DMS79 treated with DMSO at 0.1 percent for 48 hours (cell line): ENCODE measurements around the gene AKT1.

Experiments used
- DNase-seq: peaks from one replicate; lab custom pipeline; 2025; lab: John Stamatoyannopoulos, UW

Gene AKT1

GRCh38 chr14:104772707-104773504, 22.6 kb downstream of the AKT1 start:
- DNase-seq = no peak

- DNase-seq = no peak
Observed at GRCh38 chr14:104771918-104772706, 23.4 kb downstream of the AKT1 start.

DNA sequence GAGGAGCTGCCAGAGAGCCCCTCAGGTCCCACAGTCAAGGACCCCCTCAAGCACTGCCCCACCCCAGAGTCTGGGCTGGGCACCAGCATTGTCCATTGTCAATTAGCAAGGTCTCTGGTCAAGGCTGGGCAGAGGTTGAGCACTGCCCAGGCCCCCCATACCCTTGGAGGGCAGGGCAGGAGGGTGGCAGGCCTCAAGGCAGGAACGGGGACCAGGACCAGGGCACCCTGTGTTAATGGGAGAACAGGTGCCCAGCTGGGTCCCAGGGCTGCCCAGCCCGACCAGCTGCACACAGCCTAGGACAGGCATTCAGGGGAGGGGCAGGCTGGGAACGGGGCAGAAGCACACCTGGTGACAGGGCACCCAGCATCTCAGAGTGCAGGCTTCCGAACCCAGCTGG, 24.2 kb downstream of the AKT1 start:
- DNase-seq = no peak

DNA sequence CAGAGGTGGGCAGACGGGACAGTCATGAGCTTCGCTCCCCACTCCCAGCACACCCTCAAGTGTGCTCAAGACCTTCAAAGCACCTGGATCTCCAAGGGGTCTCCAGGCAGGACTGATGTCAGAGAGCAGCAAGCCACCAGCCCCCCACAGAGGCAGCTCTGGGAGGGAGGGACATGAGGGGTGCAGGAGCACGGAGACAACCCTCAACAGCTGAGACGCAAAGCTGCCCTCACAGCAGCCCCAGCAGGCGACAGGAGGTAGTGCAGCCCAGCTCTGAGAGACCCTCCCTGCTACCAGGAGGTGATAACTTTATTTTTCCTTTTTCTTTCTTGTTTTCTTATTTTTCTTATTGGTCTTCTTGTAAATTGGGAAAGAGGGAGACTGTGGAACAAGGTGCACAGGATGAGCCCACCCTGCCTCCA, 24.7 kb downstream of the AKT1 start:
- no peak for DNase-seq

DNA sequence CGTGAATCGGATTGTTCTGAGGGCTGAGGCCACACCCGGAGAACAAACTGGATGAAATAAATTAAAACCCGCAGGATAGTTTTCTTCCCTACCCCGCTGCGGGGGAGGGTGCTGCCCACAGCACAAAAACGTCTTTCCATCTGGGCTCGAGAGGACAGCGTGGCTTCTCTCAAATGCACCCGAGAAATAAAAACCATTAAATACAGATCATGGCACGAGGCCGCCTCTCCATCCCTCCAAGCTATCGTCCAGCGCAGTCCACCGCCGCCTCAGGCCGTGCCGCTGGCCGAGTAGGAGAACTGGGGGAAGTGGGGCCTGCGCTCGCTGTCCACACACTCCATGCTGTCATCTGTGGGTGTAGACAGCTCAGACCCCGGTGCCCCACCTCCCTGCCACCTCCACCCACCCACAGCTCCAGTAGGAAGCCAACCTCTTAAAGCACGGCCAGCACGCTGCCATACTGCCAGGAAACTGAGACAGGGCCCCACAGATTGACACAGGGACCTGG, 25.4 kb downstream of the AKT1 start:
- DNase-seq = no peak

DNA sequence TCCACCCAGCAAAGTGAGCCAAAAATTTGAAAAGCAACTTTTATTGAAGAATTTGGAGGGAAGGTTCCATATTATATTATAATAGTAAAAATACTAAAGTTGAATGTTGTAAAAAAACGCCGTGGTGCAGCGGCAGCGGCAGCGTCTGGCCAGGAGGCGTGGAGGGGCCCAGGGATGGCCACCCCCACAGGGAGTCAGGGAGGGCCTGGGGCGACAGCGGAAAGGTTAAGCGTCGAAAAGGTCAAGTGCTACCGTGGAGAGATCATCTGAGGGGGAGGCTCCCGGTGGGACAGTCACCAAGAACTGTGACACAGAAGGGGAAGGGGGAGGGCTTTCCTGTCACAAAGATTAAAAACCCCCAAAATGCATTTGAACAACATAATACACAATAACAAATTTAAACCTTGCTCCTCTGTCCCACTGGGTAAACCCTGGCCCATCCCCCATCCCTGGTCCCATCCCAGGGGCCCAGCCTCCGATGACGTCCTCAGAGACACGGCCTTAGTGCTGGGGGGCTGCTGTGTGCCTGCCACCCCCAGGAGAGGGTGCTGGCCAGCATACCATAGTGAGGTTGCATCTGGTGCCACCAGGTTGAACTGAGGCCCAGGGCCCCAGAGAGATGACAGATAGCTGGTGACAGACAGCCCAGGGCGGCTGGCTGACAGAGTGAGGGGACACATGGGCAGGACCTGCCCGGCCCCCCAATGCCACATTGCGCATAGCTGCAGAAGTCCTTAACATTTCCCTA, 26.1 kb downstream of the AKT1 start:
- no peak for DNase-seq

- peak; percentile 71 for DNase-seq
Observed at GRCh38 chr14:104768437-104769323, 26.9 kb downstream of the AKT1 start.

DNA sequence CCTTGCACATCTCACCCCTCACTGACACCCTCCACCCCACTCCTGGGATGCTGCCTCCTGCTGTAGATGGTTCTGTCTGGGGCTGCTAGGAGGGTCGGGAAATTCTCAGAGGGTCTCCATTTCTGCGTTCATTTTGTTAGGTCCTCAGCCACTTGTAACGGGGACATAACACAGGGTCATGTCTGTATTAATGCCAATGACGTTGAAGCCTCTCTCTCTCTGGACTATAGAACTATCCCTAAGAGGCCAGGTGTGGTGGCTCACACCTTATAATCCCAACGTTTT, 28.0 kb downstream of the AKT1 start:
- no peak for DNase-seq

- DNase-seq = no peak
Observed at GRCh38 chr14:104766863-104767633, 28.5 kb downstream of the AKT1 start.

GRCh38 chr14:104766256-104766862, 29.2 kb downstream of the AKT1 start:
- DNase-seq = no peak

- DNase-seq = no peak
Observed at GRCh38 chr14:104765517-104765916, 30.0 kb downstream of the AKT1 start.

DNA sequence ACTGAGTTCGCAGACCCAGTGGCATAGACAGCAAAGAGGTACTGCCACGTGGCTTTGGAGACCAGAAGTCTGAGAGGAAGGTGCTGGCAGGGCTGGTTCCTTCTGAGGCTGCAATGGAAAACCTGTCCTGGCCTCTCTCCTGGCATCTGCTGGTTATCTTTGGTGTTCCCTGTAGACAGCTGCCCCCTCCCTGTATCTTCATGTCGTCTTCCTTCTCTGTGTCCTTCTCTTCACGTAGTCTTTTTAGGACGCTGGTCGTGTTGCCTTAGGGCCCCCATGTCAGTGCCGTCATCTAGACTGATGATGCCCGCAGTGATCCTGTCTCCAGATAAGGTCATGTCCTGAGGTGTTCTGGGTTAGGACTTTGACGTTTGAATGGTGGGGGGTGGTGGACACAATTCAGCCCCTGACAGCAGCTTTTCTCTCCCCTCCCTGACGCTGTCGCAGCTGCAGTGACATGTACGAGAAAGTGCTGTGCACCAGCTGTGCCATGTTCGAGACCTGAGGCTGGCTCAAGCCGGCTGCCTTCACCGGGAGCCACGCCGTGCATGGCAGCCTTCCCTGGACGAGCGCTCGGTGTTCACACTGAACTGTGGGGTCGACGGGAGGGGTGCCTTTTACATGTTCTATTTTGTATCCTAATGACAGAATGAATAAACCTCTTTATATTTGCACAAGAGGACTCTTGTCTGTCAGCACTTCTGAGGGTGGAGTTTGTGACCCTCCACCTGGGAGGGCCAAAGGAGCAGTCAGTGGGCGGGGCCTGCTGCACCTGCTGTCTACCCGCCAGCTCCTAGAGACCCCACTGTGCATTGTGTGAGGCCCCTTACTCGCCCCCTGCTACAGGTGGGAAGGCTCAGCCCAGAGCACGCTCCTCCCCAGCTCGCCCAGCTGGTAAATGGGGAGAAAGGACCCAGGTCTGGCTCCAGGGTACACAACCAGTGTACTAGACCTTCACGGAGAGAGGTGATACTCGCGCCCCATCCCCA, 36.3 kb downstream of the AKT1 start:
- no peak for DNase-seq

GRCh38 chr14:104757681-104758392, 37.7 kb downstream of the AKT1 start:
- no peak for DNase-seq

- DNase-seq = no peak
Observed at GRCh38 chr14:104757238-104757585, 38.3 kb downstream of the AKT1 start.

GRCh38 chr14:104756477-104757237, 38.9 kb downstream of the AKT1 start:
- no peak for DNase-seq

- DNase-seq = no peak
Observed at GRCh38 chr14:104755621-104756020, 39.9 kb downstream of the AKT1 start.

DNA sequence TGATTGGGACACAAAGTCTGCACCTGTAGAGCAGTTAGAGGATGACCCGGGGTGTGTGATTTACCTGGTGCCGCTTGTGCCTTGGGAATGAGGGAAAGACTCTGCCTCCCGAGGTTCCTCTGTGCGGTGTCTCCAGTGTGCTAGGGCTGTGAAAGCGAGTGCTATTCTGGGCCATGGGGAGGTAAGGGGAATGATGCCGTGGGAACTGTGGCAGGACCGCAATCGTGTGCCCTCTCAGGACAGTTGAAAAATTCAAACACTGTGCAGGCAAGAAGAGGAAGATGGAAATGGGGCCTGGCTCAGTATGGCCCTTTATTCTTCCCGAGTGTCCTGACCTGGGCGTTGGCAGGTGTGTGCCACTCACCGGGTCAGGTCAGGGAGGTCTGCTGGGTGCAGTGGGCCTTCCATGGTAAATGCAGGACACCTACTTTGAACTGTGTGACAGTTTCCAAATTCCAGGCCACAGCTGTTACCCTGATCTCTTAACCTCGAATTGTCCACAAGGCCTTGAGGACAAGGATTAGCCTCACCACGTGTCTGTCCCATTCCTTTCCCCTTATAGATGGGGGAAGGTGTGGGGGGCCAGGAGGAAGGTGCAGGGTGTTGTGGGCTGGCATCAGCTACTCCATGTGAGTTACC, 41.2 kb downstream of the AKT1 start:
- no peak for DNase-seq
